ENCODE measurements around the gene F7.

DNA sequence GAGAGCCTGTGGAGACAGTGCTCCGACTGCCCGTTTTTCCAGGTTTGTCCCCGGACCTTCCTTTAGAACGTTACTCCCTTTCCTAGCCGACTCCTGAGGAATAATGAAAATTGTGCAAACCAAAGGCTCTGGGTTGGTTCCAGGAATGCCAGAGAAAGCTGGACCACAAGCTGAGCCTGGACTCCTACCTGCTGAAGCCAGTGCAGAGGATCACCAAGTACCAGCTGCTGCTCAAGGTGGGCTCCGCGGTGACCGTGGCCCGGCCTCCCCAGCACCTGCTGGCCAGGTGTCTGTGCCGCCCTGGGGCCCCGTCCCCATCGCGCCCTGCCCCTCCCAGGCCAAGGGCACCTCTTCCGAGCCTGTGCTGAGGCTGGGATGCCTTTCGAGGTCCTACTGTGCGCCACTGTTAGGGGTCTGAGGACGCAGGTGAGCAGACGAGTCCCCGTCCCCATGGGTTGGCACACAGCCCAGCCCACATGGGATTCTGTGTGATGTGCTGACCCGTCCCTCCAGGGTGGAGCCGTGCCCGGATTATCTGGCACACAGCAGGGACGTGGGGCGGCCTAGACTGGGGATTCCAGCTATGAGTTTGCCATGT, 20.5 kb upstream of the F7 start:
- TF ChIP-seq POLR2A (IDR thresholded peaks at IDR 0.05; ENCODE audit: low read depth, low read length) (no peak), RAD21 (IDR thresholded peaks at IDR 0.05; ENCODE audit: low read length) (no peak), MXI1 (IDR thresholded peaks at IDR 0.05; ENCODE audit: borderline replicate concordance, low read depth, low read length) (no peak), FOS (IDR thresholded peaks at IDR 0.05; ENCODE audit: low read depth, low read length) (no peak), BHLHE40 (IDR thresholded peaks at IDR 0.05; ENCODE audit: low read depth, low read length) (no peak), CEBPB (IDR thresholded peaks at IDR 0.05; ENCODE audit: low read depth, low read length) (no peak)
- TF ChIP-seq, protein P1, sequence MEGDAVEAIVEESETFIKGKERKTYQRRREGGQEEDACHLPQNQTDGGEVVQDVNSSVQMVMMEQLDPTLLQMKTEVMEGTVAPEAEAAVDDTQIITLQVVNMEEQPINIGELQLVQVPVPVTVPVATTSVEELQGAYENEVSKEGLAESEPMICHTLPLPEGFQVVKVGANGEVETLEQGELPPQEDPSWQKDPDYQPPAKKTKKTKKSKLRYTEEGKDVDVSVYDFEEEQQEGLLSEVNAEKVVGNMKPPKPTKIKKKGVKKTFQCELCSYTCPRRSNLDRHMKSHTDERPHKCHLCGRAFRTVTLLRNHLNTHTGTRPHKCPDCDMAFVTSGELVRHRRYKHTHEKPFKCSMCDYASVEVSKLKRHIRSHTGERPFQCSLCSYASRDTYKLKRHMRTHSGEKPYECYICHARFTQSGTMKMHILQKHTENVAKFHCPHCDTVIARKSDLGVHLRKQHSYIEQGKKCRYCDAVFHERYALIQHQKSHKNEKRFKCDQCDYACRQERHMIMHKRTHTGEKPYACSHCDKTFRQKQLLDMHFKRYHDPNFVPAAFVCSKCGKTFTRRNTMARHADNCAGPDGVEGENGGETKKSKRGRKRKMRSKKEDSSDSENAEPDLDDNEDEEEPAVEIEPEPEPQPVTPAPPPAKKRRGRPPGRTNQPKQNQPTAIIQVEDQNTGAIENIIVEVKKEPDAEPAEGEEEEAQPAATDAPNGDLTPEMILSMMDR (conservative IDR thresholded peaks at IDR 0.05; ENCODE audit: low read depth, low read length): no peak
